GM21717 (cell line): ENCODE results near the gene USP36.

ENCODE experiments used
- ATAC-seq: cut with Tn5 transposase; IDR thresholded peaks from one replicate; pipeline ENCODE4 v1.9.1; 2021; ENCODE audit warnings: mild to moderate bottlenecking, moderate library complexity; ENCODE audit not compliant: unreplicated experiment

The USP36 gene

DNA sequence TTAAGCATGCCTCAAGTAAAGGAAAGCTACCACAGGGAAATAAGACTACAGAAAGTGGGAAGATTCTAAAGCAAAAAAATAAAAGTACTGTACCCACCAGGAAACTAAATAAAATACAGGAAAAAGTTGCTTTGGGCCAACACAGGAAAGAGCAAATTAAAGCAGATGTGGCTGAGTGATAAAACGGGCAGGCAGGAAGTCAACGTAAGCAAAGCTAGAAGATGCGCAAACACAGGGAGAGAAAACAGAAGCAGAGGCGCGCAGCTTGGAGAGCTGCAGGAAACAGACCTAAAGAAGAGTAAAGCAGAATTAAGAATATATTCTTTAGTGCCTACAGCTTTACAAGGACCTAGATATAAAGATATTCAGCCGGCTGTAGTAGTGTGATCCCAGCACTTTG lies 21.7 kb downstream of the USP36 start:
- no peak for ATAC-seq

- ATAC-seq, result no peak
These were observed 22.3 kb downstream of the USP36 start for GRCh38 chr17:78818152-78818846.

DNA sequence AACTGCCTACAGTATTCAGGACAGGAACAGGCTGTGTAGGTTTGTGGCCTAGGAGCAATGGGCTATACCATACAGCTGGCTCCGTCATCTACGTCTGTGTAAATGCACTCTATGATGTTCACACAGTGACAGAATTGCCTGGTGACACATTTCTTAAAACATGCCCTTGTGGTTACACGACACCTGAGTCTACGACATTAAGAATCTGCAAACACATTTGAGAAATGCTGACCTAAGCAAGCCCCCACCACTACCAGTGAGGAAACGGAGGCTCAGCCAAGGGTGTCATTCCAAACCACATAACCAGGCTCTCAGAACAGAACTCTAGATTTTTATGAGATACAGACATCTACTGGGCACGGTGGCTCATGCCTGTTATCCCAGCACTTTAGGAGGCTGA lies 23.5 kb downstream of the USP36 start:
- ATAC-seq, result no peak

DNA sequence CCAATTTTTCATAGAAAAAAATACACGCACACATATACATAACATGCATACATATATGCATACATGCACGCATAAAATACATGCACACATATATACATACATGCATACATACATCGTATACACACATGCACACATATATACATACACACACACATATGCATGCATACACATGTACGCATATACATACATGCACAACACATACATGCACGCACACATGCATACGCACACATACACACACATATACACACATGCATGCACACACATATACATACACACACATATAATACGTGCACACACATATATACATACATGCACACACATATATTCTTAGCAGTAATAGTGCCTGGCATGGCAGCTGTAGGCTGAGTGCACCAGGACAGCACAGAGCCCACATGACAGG lies 24.9 kb downstream of the USP36 start:
- ATAC-seq, result no peak

DNA sequence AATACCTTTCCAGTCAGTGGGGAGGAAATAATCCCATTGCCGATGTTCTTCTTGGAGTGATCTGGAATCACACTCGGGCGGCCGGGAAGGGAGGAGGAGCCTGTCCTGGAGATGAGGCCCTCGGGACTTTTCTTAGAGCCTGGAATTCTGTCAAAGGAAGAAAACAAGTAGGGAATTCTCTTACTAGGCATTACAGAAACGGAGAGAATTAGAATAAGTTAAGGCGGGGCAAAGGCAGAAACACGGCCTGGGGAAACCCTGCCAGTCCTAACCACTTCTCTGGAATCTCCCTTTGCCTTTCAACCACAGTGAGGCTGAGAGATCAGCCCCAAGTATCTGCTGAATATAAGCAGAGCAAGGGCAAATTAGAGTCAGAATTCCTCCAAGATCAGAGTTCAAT lies 27.8 kb downstream of the USP36 start:
- ATAC-seq, result no peak

GRCh38 chr17:78808163-78808562 lies 32.5 kb downstream of the USP36 start:
- no peak for ATAC-seq

GRCh38 chr17:78806451-78806850 lies 34.2 kb downstream of the USP36 start:
- ATAC-seq, result no peak

GRCh38 chr17:78805301-78805700 lies 35.3 kb downstream of the USP36 start:
- ATAC-seq, result no peak

DNA sequence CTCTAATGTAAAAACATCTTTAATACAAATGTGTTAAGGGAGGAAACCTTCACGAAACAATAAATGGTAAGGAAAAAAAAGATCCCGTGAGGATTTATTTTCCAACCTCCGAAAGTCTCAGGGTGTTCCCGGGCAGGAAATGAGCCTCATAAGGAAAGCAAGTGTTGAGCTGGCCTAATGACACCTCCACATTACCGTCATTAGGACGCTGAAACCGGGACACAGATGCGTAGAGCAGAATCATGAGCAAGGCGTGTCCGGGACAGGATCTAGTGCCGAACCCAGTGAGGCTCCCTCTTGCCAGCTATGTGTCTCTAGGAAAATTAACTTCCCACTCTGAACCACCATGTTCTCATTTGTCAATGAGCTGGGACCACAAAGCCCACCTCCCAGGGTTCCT lies 35.8 kb downstream of the USP36 start:
- no peak for ATAC-seq

- ATAC-seq, result no peak
These were observed 37.3 kb downstream of the USP36 start for GRCh38 chr17:78803186-78803845.

GRCh38 chr17:78802459-78802858 lies 38.2 kb downstream of the USP36 start:
- no peak for ATAC-seq

GRCh38 chr17:78802008-78802407 lies 38.6 kb downstream of the USP36 start:
- ATAC-seq, result no peak

- no peak for ATAC-seq
These were observed 40.3 kb downstream of the USP36 start for GRCh38 chr17:78800132-78800931.

DNA sequence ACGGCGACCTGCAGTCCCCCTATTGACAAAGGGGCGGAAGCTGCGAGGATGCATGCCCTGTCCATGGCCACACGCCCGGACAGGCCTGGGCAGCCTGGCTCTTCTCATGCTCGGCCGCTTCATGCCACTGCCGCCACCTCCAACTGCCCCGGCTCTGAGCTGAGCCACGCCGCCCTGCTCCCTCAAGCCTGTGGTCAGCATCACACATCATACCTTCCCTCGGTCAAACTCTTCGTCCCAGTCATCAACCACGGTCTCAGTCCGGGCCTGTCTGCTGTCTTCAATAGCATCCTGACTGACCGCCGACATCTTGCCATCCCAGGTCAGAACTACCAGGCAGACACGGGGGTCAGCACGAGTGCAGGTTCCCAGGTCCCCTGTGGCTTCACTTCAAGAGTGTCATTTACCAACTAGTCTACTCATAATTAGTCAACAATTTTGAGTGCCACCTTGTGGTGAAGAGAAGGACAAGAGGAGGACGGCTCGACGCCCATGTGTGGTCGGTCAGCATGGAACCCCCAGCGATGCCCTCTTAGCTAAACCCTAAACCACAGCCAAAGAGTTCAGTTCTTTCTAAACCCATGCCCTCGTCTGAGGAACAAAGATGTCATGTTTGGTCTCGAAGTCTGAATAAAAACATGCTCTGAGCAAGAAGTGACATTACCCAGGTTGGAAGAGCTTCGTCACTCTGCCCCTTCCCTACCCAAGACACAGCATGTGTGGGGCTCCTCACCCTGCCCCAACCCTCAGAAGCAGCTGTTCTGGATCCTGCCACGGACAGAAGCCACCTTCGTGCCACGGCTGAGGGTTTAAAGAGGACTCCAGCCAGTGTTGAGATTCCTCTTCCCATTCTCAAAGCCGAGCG lies 41.7 kb downstream of the USP36 start:
- no peak for ATAC-seq

GRCh38 chr17:78797691-78798585 lies 42.7 kb downstream of the USP36 start:
- ATAC-seq, result no peak

DNA sequence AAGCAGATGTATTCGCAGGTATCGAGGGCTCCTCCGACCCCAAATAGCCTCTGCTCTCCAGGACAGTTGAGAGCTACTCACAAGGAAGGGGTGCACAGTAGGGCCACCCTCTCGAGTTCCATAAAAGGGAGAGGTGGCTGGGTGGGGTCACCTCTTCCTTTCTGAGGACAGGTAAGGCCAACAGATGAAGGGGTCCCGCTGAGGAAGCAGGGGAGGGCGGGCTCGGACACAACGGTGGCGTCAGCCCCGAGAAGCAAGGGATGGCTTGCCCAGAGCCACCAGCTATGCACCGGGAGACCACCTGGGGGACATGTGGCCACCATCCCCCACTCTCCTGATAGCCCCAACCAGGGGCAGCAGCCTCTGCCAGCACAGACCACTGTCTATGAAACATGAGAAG lies 43.4 kb downstream of the USP36 start:
- no peak for ATAC-seq

DNA sequence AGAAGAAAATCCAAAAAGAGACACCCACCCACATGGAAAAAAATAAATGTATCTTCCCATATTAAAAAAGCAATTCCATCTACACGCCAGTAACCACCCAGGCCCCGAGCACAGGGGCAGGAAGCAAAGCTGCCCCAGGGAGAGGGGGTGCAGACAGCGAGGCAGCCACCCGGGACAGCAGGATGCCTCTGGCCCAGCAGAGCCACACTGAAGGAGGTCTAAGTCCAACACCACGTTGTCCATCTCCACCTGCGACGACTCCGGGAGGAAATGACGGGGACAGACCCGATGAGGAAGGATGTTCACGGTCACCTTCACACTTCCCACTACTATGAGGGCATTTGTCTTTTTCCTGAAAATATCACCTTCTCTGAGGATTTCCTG lies 44.1 kb downstream of the USP36 start:
- no peak for ATAC-seq

DNA sequence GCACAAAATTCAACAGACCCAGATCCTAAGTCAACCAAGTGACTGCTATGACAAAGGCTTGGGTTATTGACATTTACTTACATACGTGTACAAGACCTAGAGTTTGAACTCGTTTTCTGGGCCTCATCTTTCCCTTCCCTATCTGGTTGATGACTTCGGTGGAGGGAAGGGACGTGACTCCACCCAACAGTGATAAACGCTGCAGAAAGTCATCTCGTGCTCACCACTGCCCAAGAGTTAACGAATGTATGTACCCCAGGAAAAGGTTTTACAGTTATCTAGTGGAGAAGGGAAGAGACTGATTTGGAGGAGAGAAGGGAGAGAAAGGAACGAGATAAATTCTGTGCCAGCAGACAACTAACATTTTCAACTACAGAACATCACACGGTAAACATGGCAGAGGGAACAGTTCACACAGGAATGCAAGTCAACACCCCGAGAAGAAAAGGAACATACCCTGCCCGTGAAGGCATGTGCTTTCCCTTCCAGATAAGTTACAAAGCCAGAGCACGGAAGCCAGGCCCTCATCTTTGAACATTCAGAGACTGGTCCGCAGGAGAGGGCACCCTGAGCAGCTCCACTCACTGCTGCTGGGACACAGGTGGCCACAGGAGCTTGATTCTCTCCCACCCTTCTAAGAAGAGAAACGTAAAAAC lies 44.6 kb downstream of the USP36 start:
- no peak for ATAC-seq

DNA sequence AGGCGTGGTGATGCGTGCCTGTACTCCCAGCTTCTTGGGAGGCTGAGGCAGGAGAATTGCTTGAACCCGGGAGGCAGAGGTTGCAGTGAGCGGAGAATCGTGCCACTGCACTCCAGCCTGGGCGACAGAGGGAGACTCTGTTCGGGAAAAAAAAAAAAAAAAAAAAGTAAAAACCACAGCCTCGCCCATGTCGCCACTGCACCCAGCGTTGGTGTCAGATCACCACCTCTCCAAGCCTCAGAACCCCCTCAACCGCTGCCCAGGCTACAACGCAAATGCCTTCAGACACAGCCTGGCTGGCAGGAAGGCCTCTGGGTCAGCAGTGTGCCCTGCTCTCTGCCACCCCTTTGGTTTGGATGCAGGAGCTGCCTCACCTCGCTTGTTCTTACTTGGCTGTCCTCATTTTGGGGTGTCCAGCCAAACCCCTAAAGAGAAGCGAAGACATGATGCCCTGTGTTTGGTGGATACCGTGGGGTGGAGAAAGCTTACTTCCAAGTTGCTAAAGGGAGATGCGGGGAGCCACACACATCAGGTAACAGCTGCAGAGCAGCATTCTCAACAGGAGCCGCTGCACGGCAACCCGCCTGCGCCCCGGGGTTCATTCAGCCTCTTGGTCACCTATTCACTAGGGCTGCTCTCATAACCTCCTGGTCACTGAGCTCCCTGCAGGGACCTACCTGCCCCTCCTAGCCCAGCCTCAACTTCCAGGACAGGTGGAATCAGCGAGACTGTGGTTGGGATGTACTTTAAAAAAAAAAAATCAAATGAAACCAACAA lies 45.6 kb downstream of the USP36 start:
- ATAC-seq, result no peak
